GM12874 (cell line): Measurements from ENCODE around the gene AFG1L.

Experiments used
- TF ChIP-seq, protein P1 (sequence below): IDR thresholded peaks from 2 replicates; pipeline ENCODE4 v1.5.1; 2011; ENCODE audit warnings: low read depth, mild to moderate bottlenecking, control low read depth, low read length, moderate library complexity; ENCODE audit not compliant: insufficient read depth

Gene AFG1L

GRCh38 chr6:108494434-108494833 lies 199.6 kb downstream of the AFG1L start:
- TF ChIP-seq, protein P1, sequence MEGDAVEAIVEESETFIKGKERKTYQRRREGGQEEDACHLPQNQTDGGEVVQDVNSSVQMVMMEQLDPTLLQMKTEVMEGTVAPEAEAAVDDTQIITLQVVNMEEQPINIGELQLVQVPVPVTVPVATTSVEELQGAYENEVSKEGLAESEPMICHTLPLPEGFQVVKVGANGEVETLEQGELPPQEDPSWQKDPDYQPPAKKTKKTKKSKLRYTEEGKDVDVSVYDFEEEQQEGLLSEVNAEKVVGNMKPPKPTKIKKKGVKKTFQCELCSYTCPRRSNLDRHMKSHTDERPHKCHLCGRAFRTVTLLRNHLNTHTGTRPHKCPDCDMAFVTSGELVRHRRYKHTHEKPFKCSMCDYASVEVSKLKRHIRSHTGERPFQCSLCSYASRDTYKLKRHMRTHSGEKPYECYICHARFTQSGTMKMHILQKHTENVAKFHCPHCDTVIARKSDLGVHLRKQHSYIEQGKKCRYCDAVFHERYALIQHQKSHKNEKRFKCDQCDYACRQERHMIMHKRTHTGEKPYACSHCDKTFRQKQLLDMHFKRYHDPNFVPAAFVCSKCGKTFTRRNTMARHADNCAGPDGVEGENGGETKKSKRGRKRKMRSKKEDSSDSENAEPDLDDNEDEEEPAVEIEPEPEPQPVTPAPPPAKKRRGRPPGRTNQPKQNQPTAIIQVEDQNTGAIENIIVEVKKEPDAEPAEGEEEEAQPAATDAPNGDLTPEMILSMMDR = no peak

- TF ChIP-seq, protein P1 = peak; percentile 59
These were observed 203.0 kb downstream of the AFG1L start for GRCh38 chr6:108497883-108498282.

- TF ChIP-seq, protein P1 = no peak
These were observed 206.7 kb downstream of the AFG1L start for GRCh38 chr6:108501559-108501958.

DNA sequence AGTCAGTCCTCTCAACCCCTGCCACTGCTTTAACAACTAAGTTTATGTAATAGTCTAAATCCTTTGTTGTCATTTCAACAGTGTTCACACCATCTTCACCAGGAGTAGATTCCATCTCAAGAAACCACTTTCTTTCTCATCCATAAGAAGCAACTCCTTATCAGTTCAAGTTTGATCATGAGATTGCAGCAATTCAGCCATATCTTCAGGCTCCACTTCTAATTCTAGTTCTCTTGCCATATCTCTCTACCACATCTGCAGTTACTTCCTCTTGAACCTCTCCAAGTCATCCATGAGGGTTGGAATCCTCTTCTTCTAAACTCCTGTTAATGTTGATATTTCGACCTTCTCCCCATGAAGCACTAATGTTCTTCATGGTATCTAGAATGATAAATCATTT lies 208.0 kb downstream of the AFG1L start:
- TF ChIP-seq, protein P1 = no peak

- TF ChIP-seq, protein P1 = no peak
These were observed 212.5 kb downstream of the AFG1L start for GRCh38 chr6:108507316-108507715.

DNA sequence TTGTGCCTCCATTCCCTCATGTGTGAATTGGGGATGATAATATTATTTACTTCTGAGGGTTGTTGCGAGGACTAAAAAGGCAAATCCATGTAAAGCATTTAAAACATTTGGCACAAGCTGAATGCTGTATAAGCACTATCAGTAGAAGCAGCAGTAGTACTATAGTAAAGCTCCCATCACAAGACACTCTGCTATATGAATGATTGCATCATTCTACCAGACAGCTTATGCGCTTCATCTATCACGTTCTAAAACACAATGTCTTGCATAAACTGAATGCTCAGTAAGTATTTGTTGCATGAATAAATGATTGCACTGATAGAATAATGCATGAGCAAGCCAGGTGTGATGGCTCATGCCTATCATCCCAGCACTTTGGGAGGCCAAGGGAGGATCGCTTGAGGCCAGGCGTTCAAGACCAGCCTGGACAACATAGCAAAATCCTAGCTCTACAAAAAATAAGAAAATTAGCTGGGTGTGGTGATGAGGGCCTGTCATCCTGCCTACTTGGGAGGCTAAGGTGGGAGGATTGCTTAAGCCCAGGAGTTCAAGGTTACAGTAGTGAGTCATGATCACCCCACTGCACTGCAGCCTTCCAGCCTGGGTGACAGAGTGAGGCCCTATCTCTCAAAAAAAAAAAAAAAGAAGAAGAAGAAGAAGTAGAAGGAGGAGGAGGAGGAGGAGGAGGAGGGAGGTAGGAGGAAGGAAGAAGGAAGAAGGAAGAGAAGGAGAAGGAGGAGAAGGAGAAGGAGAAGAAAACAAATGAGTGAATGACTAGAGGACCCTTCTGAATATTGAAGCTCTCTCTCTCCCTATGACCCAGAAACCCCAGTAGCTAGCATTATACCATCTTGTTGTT lies 215.8 kb downstream of the AFG1L start:
- TF ChIP-seq, protein P1 = no peak

- TF ChIP-seq, protein P1 = peak; percentile 48; the same call in 1 of the 2 replicates
These were observed 224.1 kb downstream of the AFG1L start for GRCh38 chr6:108518714-108519576.
